Osteocyte (in vitro differentiated cells): Measurements from ENCODE around the gene MAML2. TPM values are rescaled to one million over a fixed set of nuclear protein-coding genes. Genes with fewer than 3 reads are reported as not detected.

Experiments used
- DNase-seq: peaks from one replicate; pipeline ENCODE4 v3.0.0; 2021; ENCODE audit warnings: mixed read lengths; ENCODE audit not compliant: unreplicated experiment; ENCODE audit errors: extremely low spot score
- H3K27ac Mint-ChIP-seq: one replicate; pipeline ENCODE4 v1.8.0; 2021; ENCODE audit warnings: mild to moderate bottlenecking, mixed read lengths; ENCODE audit not compliant: unreplicated experiment
- H3K27me3 Mint-ChIP-seq: one replicate; pipeline ENCODE4 v1.8.0; 2021; ENCODE audit warnings: mixed read lengths; ENCODE audit not compliant: unreplicated experiment
- H3K36me3 Mint-ChIP-seq: one replicate; pipeline ENCODE4 v1.8.0; 2021; ENCODE audit warnings: mixed read lengths; ENCODE audit not compliant: unreplicated experiment
- H3K4me1 Mint-ChIP-seq: one replicate; pipeline ENCODE4 v1.8.0; 2021; ENCODE audit warnings: mixed read lengths; ENCODE audit not compliant: unreplicated experiment
- H3K4me3 Mint-ChIP-seq: one replicate; pipeline ENCODE4 v1.8.0; 2021; ENCODE audit warnings: mild to moderate bottlenecking, moderate library complexity, mixed read lengths; ENCODE audit not compliant: unreplicated experiment
- H3K9me3 Mint-ChIP-seq: one replicate; pipeline ENCODE4 v1.8.0; 2021; ENCODE audit warnings: mixed read lengths; ENCODE audit not compliant: unreplicated experiment
- CTCF ChIP-seq: fragments of 200-600 bp; sonication (generic); IDR thresholded peaks from 2 replicates; pipeline ENCODE4 v1.5.0; 2021; ENCODE audit warnings: antibody characterized with exemption, mild to moderate bottlenecking, moderate library complexity
- long read RNA-seq: library from polyadenylated mRNA; unstranded; transcript quantifications from one replicate; pipeline ENCODE4 v2.0.0, GENCODE V29; 2021
- total RNA-seq: library from RNA; stranded (reverse); gene quantifications from 2 replicates; pipeline ENCODE4 v1.2.1, GENCODE V29; 2021

MAML2 gene
- total RNA-seq: 28.0 and 29.3 TPM in 2 replicates
- long read RNA-seq, partial matches to known transcripts: 0 of 22 reads
- long read RNA-seq, other reads (novel, unspliced or antisense): 22 of 22 reads

DNA sequence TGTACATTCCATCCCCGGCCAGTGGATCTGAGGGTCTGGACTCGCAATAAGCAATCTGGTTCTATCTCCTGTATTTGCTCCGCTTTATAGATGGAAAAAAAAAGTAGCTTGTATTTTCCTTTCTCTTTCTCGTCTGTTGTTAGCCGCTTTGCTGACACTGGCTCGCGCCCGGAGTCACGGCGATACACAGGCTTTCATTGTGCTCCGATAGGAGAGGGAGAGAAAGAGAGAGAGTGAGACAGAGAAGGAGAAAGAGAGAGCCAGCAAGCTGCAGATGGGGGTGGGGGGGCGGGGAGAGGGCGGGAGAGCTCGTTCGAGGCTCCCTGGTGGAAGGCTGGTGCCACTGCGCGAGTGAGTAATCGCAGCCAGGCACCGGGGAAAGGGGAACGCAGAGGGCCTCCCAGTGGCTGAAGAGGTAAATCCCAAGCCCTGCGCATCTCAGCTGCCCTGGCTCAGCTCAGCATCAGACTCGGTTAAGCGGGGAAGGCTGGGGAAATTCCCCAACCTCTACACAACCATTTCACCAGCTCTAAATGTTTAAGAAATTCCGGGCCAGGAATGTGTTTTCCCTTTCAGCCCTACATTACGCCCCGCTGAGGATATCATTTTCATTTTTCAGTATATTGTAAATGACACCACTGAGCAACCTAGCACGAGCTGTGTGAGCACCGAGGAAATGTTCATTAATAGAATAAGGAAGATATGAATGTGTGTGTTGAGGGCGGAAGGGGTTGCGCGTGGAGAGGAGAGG, at the start of gene MAML2:
Gene MAML2 (minus strand): TSS at position 235 of the 751 bp plus-strand sequence. CDS start 1,300 bp downstream, outside the sequence.
- peak within 1 kb of the TSS; percentile 97 for H3K27ac Mint-ChIP-seq
- H3K9me3 Mint-ChIP-seq: peaks cover under 1% of the 10 kb centered on the region
- H3K4me3 Mint-ChIP-seq: peak within 1 kb of the TSS; percentile 98
- peak; percentile 99 for TF ChIP-seq CTCF
- H3K27me3 Mint-ChIP-seq: no peaks in the 10 kb centered on the region
- H3K4me1 Mint-ChIP-seq: peaks cover 37% of the 10 kb centered on the region
- H3K36me3 Mint-ChIP-seq: peaks cover under 1% of the 10 kb centered on the region
- peak; percentile 97 for DNase-seq

GRCh38 chr11:96391698-96392307, 48.8 kb upstream of the MAML2 start:
- Mint-ChIP-seq H3K27me3 (no peaks in the 10 kb centered on the region), H3K4me3 (no peak overlapping the region), H3K4me1 (peaks cover 40% of the 10 kb centered on the region), H3K9me3 (no peaks in the 10 kb centered on the region), H3K36me3 (peaks cover 3% of the 10 kb centered on the region), H3K27ac (no peak overlapping the region)
- TF ChIP-seq CTCF: peak; percentile 21
- no peak for DNase-seq

- Mint-ChIP-seq H3K9me3 (no peaks in the 10 kb centered on the region), H3K36me3 (peaks cover 4% of the 10 kb centered on the region), H3K27me3 (no peaks in the 10 kb centered on the region), H3K4me3 (peak overlapping the region; percentile 96), H3K27ac (peak overlapping the region; percentile 96), H3K4me1 (peaks cover 40% of the 10 kb centered on the region)
- no peak for DNase-seq
- no peak for TF ChIP-seq CTCF
Observed at GRCh38 chr11:96390488-96390792, 47.4 kb upstream of the MAML2 start.

DNA sequence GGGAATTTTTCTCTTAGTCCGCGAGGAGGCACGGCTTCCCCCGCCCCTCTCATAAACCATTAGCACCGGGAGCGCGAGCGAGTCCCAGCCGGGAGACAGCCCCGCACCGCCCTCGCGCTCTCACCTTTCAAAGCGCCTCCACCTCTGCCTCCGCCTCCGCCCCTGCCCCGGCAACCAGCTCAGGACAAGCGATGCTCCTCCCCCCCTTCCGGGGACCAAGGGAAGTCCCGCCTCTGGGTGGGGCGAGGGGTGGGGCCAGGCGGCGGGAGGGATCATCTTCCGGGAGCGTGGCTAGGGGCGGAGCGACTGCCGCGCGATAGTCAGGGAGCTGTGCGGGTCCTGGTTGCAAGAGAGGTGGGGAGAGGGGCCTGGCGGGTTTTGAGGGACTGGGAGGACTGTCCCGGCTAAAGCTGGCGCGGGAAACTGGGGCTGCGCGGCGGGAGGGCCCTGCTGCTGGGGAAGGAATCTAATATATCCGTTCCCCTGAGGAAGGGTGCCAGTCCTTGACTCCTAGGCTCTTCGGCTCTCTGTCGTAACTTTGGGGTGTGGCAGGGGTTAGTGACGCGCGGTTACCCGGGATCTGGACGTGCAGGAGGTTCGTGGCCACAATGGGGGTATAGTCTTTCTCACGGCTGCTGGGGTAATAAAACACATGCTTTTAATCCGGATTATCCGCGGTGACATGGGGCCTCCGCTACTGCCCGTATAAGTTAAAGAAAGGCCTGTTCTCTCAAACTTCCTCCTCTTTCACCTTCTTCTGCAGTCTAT, 46.9 kb upstream of the MAML2 start, which contains the start of the genes CCDC82 and JRKL:
Gene CCDC82 (minus strand): TSS at position 193 of the 768 bp plus-strand sequence. CDS start 5,165 bp downstream, outside the sequence.
Gene JRKL (plus strand): TSS at position 294 of the 768 bp plus-strand sequence. CDS start 637 bp downstream, outside the sequence.
- H3K36me3 Mint-ChIP-seq: peaks cover 8% of the 10 kb centered on the region
- peak within 1 kb of the TSS; percentile 96 for H3K4me3 Mint-ChIP-seq
- no peaks in the 10 kb centered on the region for H3K27me3 Mint-ChIP-seq
- H3K27ac Mint-ChIP-seq: peak within 1 kb of the TSS; percentile 96
- H3K4me1 Mint-ChIP-seq: peaks cover 40% of the 10 kb centered on the region
- peak; percentile 99 for DNase-seq
- no peaks in the 10 kb centered on the region for H3K9me3 Mint-ChIP-seq
- TF ChIP-seq CTCF: no peak
